D341Med (cell line): ENCODE results near the gene NRXN3.

Source experiments
- DNase-seq: peaks from one replicate; pipeline ENCODE4 v3.0.0; 2012; ENCODE audit warnings: low spot score

Gene NRXN3

GRCh38 chr14:78588906-78589305, 418.7 kb downstream of the NRXN3 start:
- DNase-seq: no peak

GRCh38 chr14:78592616-78593219, 422.5 kb downstream of the NRXN3 start:
- DNase-seq: no peak

DNA sequence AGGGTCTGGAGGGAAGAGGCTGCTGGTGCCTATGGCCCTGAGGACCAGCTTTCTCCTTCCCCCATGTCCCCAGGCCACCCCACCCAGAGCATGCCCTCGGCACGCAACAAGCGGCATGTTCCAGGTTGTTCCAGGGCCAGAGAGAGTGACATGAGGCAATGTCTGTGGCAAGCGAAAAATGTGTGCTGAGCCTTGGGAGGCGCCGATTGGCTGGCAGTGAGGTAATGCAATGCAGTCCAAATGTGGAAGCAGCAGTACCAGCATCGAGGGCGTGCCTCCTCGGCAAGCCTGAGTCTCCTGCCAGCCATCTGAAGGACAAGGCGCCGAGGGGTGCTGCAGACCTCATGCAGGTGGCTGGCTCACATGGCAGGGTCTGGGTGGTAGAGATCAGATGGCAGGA, 423.8 kb downstream of the NRXN3 start:
- no peak for DNase-seq

DNA sequence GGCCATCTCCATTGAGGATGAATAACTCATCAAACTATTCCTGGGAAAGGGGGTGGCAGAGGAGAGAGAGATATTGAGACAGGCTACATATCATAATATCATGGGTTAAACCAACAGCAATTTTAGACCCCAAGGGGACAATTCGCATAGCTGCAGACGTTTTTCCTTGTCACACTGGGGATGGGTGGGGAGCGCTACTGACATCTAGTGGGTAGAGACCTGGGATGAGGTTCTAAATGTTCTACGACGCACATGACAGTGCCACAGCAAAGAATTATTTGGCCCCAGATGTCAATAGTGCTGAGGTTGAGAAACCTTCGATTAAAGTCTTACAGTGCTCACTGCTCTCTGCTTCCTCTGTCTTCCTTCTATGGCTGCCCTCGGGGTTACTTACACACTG, 425.6 kb downstream of the NRXN3 start:
- DNase-seq: peak; percentile 45

DNA sequence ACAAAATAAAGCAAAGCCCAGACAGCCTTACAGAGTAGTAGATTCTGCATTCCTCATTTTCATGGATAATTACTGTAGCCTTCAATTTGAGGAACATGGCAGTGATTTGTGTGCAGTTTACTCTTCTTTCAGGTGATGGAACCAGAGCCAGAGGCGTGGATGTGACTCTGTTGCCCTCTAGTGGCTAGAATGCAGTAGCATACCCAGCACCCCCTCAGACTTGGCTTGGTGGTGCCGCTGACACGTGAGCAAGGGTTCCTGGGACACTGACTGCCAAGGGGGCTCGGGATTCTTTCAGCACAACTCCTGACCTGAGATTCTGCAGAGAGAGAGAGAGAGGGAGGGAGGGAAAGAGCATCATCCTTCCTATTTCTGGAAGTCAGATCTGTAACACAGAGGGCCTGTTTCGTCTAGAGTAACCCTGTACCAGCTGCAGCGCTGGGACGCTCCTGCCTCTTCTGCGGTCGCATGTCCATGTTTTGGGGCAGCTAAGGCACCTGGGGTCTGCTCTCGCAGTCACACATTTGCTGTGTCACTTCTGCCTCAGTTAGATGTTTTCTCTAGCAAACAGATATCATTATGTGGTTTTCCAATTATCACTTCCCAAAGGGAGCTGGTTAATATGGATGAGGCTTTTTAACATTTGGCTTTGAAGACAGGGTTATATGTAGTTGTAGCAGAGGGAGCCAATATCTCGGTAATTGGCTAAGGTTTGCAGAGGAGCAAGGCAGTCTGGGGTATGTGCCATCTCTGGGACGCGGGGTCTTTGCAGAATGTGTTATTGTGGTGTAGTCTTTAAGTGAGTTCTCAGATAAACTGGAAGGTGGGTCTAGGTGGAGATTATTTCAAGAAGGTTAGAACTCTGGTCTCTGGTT, 428.1 kb downstream of the NRXN3 start:
- peak; percentile 87 for DNase-seq

- no peak for DNase-seq
These were observed 435.0 kb downstream of the NRXN3 start for GRCh38 chr14:78605025-78605762.

DNA sequence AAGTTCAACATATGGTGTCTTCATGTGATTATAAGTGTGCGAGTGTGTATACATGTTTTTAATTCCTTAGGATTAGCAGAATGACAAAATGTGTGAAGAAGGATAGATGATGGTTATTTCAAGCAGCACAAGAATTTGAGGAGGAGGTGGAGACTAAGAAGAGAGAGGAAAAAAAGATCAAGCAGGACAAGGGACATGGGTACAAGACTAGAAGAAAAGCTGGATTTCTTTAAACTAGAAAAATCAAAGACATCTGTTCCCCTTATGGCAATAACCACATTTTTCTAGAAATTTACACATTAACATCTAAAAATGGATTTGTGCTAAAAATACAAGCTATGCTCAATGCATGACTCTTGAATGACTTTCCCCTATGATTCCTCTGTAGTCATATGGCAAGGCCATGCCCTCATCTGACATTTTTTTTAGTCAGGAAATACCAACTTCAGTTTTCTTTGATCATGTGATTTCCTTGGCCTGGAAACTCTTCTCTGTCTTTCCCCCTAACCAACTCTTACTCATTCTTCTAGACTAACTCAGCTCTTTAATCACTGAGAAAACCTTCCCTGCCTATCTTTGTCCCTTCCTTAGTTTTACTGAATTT, 435.8 kb downstream of the NRXN3 start:
- no peak for DNase-seq

GRCh38 chr14:78608998-78609787, 439.0 kb downstream of the NRXN3 start:
- DNase-seq: no peak

DNA sequence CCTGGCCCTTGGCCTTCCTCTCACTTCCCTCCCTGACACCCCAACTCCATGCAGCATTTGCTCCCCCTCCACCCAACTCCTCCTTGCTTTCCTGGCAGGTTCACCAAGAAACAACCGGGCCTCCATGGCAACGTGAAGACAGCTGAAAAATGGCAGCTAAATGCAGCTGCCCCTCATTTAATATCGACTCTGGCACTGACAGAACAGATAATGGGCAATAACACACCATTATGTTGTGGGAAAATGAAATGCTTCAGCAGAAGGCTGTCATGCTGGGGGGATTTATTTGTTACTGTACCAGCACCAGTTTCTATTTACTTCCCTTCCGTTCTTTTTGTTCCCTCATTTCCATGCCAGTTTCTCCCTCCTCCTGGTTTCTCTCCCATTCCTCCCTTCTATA, 440.8 kb downstream of the NRXN3 start:
- DNase-seq: no peak

- no peak for DNase-seq
These were observed 441.8 kb downstream of the NRXN3 start for GRCh38 chr14:78611796-78612571.

DNA sequence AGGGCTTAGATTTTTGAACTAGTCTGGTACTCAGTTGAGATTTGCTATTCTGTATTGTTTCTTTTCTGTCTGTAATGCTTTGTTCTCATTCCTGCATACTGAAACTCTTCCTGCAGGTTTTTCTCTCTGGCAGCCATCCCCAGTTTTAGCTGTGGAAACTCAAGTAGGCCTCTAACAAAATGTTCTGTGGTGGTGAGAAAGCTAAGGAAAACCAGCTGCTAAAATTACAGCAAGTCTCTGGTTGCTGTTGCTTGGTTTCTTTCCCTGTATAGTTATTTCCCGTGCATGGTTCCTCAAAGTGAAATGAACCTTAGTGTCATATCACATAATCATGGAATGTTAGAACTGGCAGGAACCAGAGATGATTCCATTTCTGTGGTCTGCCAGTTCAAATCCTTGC, 442.5 kb downstream of the NRXN3 start:
- no peak for DNase-seq

DNA sequence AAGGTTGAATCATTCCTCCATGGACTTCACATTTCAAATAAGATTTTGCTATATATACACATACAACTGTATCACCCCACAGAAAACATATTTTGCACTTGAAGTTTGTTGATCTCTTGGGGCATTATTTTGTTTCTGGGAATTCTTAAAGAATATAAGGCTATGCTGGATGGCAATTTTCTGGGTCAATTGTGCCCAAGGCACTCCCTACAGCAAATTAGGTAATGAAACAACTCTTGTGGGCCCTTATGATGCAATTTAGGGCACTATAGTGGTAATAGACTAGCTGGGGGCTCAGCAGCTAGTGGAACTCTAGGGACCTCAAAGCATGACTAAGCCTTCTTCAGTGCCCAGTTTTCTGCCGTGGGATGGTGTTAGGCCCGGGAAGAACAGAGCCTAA, 444.4 kb downstream of the NRXN3 start:
- DNase-seq: no peak

DNA sequence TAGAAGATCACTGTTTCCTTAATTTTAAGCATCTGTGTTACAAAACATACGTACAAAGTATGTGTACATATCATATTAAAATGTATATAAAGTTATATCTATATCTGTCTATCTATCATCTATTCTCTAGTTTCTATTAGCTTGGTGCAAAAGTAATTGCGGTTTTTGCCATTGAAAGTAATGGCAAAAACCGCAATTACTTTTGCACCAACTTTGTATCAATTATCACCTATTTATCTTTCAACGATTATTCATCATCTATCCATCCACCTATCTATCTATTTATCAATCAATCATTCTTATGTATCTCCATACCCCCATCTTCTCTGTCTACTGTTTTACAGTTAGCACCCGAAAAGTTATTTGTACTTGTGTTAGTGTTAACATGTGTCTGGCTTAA, 447.6 kb downstream of the NRXN3 start:
- no peak for DNase-seq

GRCh38 chr14:78618368-78618767, 448.2 kb downstream of the NRXN3 start:
- DNase-seq: no peak

GRCh38 chr14:78627114-78627513, 456.9 kb downstream of the NRXN3 start:
- no peak for DNase-seq

- no peak for DNase-seq
These were observed 461.4 kb downstream of the NRXN3 start for GRCh38 chr14:78631551-78631950.

DNA sequence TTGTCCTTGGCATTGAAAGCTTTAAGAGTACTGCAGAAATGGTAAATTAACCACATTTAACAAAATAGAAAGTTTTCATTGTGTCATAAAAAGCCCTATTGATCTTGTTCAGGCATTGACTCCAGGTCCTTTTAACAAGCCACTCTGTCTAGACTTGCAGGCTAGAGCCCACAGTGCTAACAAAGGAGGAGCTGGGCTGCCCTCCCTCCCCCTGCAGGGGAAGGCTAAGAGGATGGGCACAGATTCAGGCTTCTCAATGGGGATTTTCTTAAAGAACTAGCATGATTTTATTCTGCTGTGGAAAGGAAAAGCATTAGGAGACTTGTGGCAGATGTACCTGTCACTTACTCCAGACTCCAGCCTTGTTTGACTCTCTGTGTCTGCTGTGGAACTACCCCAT, 463.6 kb downstream of the NRXN3 start:
- DNase-seq: peak; percentile 48

- DNase-seq: no peak
These were observed 467.3 kb downstream of the NRXN3 start for GRCh38 chr14:78637489-78637888.

GRCh38 chr14:78637908-78638475, 467.8 kb downstream of the NRXN3 start:
- DNase-seq: no peak

GRCh38 chr14:78638926-78639325, 468.8 kb downstream of the NRXN3 start:
- no peak for DNase-seq
